ENCODE results near the gene PRCP.
A peak's percentile ranks its signal among the peaks of the same experiment; 100 is the strongest.

Gene PRCP

GRCh38 chr11:82899186-82899820 lies 927 bp downstream of the PRCP start:
- peak; percentile 5 for DNase-seq (ENCODE audit: low read depth)
- peak overlapping the region; percentile 82 for H3K4me3 ChIP-seq (ENCODE audit: low read depth, low read length)
- TF ChIP-seq CTCF (conservative IDR thresholded peaks at IDR 0.05; ENCODE audit: low read depth, low read length): no peak

GRCh38 chr11:82898241-82898640 lies 2.0 kb downstream of the PRCP start:
- H3K4me3 ChIP-seq (ENCODE audit: low read depth, low read length): no peak overlapping the region
- TF ChIP-seq CTCF (conservative IDR thresholded peaks at IDR 0.05; ENCODE audit: low read depth, low read length): no peak
- no peak for DNase-seq (ENCODE audit: low read depth)

GRCh38 chr11:82896183-82896582 lies 4.0 kb downstream of the PRCP start:
- no peak overlapping the region for H3K4me3 ChIP-seq (ENCODE audit: low read depth, low read length)
- DNase-seq (ENCODE audit: low read depth): no peak
- TF ChIP-seq CTCF (conservative IDR thresholded peaks at IDR 0.05; ENCODE audit: low read depth, low read length): no peak

- TF ChIP-seq CTCF (conservative IDR thresholded peaks at IDR 0.05; ENCODE audit: low read depth, low read length): no peak
- DNase-seq (ENCODE audit: low read depth): no peak
- H3K4me3 ChIP-seq (ENCODE audit: low read depth, low read length): no peak overlapping the region
Measured at GRCh38 chr11:82895437-82896091, 4.7 kb downstream of the PRCP start.

- no peak for TF ChIP-seq CTCF (conservative IDR thresholded peaks at IDR 0.05; ENCODE audit: low read depth, low read length)
- no peak for DNase-seq (ENCODE audit: low read depth)
- H3K4me3 ChIP-seq (ENCODE audit: low read depth, low read length): no peak overlapping the region
Measured at GRCh38 chr11:82892611-82893169, 7.5 kb downstream of the PRCP start.

GRCh38 chr11:82890936-82891335 lies 9.3 kb downstream of the PRCP start:
- no peak for DNase-seq (ENCODE audit: low read depth)
- TF ChIP-seq CTCF (conservative IDR thresholded peaks at IDR 0.05; ENCODE audit: low read depth, low read length): no peak
- H3K4me3 ChIP-seq (ENCODE audit: low read depth, low read length): no peak overlapping the region

- TF ChIP-seq CTCF (conservative IDR thresholded peaks at IDR 0.05; ENCODE audit: low read depth, low read length): no peak
- no peak for DNase-seq (ENCODE audit: low read depth)
- H3K4me3 ChIP-seq (ENCODE audit: low read depth, low read length): no peak overlapping the region
Measured at GRCh38 chr11:82890002-82890341, 10.3 kb downstream of the PRCP start.

All from choroid plexus epithelial cell (primary cell).